GM21529 (cell line): ENCODE measurements around the gene EVA1C.
"Not testable (repeated sequence)": the region's sequence is repeated elsewhere in the genome, so short reads cannot be mapped to it uniquely, and the experiment has no call there.

Experiments
- ATAC-seq: cut with Tn5 transposase; IDR thresholded peaks from one replicate; pipeline ENCODE4 v1.9.1; 2021; ENCODE audit not compliant: unreplicated experiment

EVA1C gene

GRCh38 chr21:32457360-32457840, 44.9 kb downstream of the EVA1C start:
- no peak for ATAC-seq

- ATAC-seq = no peak
Observed at GRCh38 chr21:32457962-32458361, 45.5 kb downstream of the EVA1C start.

- ATAC-seq = no peak
Observed at GRCh38 chr21:32459972-32460371, 47.5 kb downstream of the EVA1C start.

GRCh38 chr21:32461503-32461902, 49.0 kb downstream of the EVA1C start:
- no peak for ATAC-seq

- not testable (repeated sequence) for ATAC-seq
Observed at GRCh38 chr21:32462564-32462963, 50.1 kb downstream of the EVA1C start.

GRCh38 chr21:32463367-32463766, 50.9 kb downstream of the EVA1C start:
- ATAC-seq = no peak

GRCh38 chr21:32463889-32464300, 51.4 kb downstream of the EVA1C start:
- ATAC-seq = no peak

GRCh38 chr21:32467291-32467690, 54.8 kb downstream of the EVA1C start:
- no peak for ATAC-seq

GRCh38 chr21:32468681-32469111, 56.2 kb downstream of the EVA1C start:
- no peak for ATAC-seq

- no peak for ATAC-seq
Observed at GRCh38 chr21:32469628-32470027, 57.1 kb downstream of the EVA1C start.

- ATAC-seq = no peak
Observed at GRCh38 chr21:32470206-32470605, 57.7 kb downstream of the EVA1C start.

GRCh38 chr21:32472890-32473765, 60.6 kb downstream of the EVA1C start:
- no peak for ATAC-seq

- ATAC-seq = no peak
Observed at GRCh38 chr21:32474179-32475059, 61.9 kb downstream of the EVA1C start.

- no peak for ATAC-seq
Observed at GRCh38 chr21:32475162-32475812, 62.8 kb downstream of the EVA1C start.

GRCh38 chr21:32476661-32477423, 64.3 kb downstream of the EVA1C start:
- no peak for ATAC-seq

- no peak for ATAC-seq
Observed at GRCh38 chr21:32477424-32477745, 64.9 kb downstream of the EVA1C start.

- no peak for ATAC-seq
Observed at GRCh38 chr21:32481875-32482408, 69.4 kb downstream of the EVA1C start.

GRCh38 chr21:32482565-32483292, 70.2 kb downstream of the EVA1C start:
- no peak for ATAC-seq

GRCh38 chr21:32483293-32483595, 70.7 kb downstream of the EVA1C start:
- no peak for ATAC-seq
